Stomach (tissue), 4 donors: ENCODE data around the gene NOXO1.

Experiments
- CTCF ChIP-seq, 7 experiments: fragments of 450-650 bp in 4 of 7; fragments of 200-600 bp in 3 of 7; sonication (generic) in 3 of 7; IDR thresholded peaks; one replicate each; pipeline ENCODE4 v1.5.1; 2016 to 2019; ENCODE audit warnings: antibody characterized with exemption in 7 of 7, control low read depth in 2 of 7, mild to moderate bottlenecking in 1 of 7
- POLR2A ChIP-seq, 4 donors: fragments of 450-650 bp; IDR thresholded peaks; one replicate each; pipeline ENCODE4 v1.6.1; 2016; ENCODE audit warnings: antibody characterized with exemption in 4 of 4, control low read depth in 2 of 4, mild to moderate bottlenecking in 1 of 4, moderate library complexity in 1 of 4

- TF ChIP-seq CTCF (IDR thresholded peaks at IDR 0.05) (no peak), POLR2A (IDR thresholded peaks at IDR 0.05) (no peak)
Observed at GRCh38 chr16:1949507-1949906, 31.8 kb downstream of the NOXO1 start.
